H1 (cell line): ENCODE measurements around the gene AP1G2. TPM values are rescaled to one million over a fixed set of nuclear protein-coding genes. Genes with fewer than 3 reads are reported as not detected.

Source experiments
- CREB1 ChIP-seq: IDR thresholded peaks from 2 replicates; pipeline ENCODE4 v1.6.1; 2012; ENCODE audit warnings: inconsistent platforms
- SIN3A ChIP-seq, 2 experiments: IDR thresholded peaks in 1 of 2; conservative IDR thresholded peaks in 1 of 2; 2 replicates each; pipeline ENCODE4 v1.6.1; 2011 to 2012; ENCODE audit warnings: low read length in 2 of 2, improper control_type of control experiment in 1 of 2, low read depth in 1 of 2, mild to moderate bottlenecking in 1 of 2
- polyA plus RNA-seq, 7 experiments: library from polyadenylated mRNA; depleted of rRNA in 3 of 7; stranded (reverse) in 5 of 7; unstranded in 2 of 7; fragments of >200 nt in 5 of 7; fragments of 200-250 nt in 2 of 7; gene quantifications; 1 replicate in 5 of 7; 2 replicates in 1 of 7; 4 replicates in 1 of 7; pipeline versions ENCODE4 v1.2.1 to v1.2.3, GENCODE V29; 2011 to 2013; ENCODE audit warnings: missing spikeins in 2 of 7, mixed read lengths in 2 of 7
- total RNA-seq: library from RNA; stranded (reverse); fragmentation: NEBNext Ultra II Directional; extraction: Animal tissue kit (Norgen Biotek cat#: 25700); gene quantifications from 2 replicates; pipeline ENCODE4 v1.2.1, GENCODE V29; 2021

AP1G2 gene
- total and polyA plus RNA-seq, 2 of the 8 experiments (the other 6 are each of a cell fraction or from before 2014, with no cell fraction given), result 70.9 to 134 TPM

GRCh38 chr14:23559010-23559925 lies 8.3 kb downstream of the AP1G2 start (continued):
- TF ChIP-seq SIN3A (conservative IDR thresholded peaks at IDR 0.05 in 1 of 2, IDR thresholded peaks at IDR 0.05 in 1 of 2; ENCODE audit: low read depth in 1 of 2, low read length in 2 of 2) (peak in 1 of 2 experiments; percentile 56; a peak in 1 of 4 replicates), CREB1 (0 out of 2 replicates have a peak, but pooled peaks have one; percentile 28)
